NCI-H2196 (cell line): ENCODE measurements around the gene SELENOW.
"Not testable (repeated sequence)": the region's sequence is repeated elsewhere in the genome, so short reads cannot be mapped to it uniquely, and the experiment has no call there.

Experiments
- DNase-seq: peaks from one replicate; lab custom pipeline; 2025; ENCODE audit not compliant: unreplicated experiment; lab: John Stamatoyannopoulos, UW

Gene SELENOW

DNA sequence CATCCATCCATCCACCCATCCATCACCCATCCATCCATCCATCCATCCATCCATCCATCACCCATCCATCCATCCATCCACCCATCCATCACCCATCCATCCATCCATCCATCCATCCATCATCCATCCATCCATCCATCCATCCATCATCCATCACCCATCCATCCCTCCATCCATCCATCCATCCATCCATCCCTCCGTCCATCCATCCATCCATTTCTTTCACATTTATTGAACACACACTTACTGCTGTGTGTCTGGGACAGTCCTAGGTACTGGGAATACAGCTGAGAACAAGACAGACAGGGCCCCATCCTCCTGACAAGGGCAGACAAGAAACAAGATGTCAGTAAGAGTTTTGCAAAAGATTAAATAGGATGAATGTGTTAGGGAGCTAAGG lies 39.7 kb downstream of the SELENOW start:
- not testable (repeated sequence) for DNase-seq

GRCh38 chr19:47819858-47820257 lies 41.4 kb downstream of the SELENOW start:
- DNase-seq = no peak

DNA sequence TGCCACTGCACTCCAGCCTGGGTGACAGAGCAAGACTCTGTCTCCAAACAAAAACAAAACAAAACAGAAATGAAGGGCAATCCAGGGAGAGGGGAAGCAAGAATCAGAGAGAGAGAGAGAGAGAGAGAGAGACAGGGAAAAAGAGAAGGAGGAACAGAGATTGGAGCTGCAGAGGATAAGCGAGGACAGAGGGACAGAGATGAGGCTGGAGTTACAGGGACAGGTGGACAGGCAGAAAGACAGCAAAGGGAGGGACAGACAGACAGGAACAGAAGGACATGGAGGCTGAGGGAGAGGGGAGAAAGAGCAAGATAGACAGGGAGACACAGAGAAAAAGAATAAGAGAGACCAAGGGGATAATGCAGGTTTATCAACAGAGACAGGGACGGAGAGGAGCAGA lies 41.9 kb downstream of the SELENOW start:
- no peak for DNase-seq

DNA sequence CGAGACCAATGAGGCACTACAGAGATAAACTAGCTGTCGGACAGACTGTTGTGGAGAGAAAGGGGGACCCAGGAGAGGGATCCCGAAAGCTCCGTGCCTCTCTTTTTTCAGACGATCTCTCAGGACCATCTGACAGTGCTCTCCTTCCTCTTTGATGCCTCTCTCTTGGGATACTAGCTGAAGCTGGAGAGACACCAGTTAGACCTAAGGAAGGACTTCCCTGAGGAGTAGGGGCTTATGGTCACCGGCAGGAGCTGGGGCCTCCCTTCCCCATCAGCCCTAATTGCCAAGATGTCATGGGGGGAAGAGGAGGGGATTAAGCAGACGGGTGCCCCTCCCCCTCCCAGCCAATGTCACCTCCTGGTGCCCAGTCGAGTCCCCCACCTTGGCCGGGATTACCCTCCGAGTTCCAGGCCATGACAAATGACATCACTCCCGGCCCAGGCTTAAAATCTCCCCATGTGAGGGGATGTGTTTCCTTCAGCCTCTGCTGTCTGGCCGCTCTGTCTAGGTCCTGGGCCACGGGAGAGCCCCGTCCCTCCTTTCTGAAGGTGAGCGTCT lies 43.0 kb downstream of the SELENOW start, which contains the start of gene CRX:
Gene CRX, plus strand, starts transcription at position 478 of the 561 bp plus-strand sequence. CDS start 12,507 bp downstream, outside the sequence.
- DNase-seq = no peak

- no peak for DNase-seq
These were observed 45.9 kb downstream of the SELENOW start for GRCh38 chr19:47824396-47824795.

- no peak for DNase-seq
These were observed 48.3 kb downstream of the SELENOW start for GRCh38 chr19:47826800-47827199.

DNA sequence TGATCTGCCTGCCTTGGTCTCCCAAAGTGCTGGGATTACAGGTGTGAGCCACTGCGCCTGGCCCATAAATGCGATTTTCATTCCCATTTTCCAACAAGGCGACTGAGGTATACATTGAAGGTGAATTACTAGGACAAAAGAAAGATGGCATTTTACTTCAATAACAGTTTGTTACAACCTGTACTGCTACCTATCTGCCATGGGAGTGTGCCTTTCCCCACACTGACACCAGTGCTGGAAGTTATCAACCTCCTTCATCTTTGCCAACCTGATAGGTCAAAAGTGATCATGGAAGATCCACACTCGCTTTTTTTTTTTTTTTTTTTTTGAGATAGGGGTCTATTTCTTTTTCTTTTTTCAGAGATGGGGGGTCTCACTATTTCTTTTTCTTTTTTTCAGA lies 54.2 kb downstream of the SELENOW start:
- no peak for DNase-seq
